Activated CD4-positive, alpha-beta memory T cell treated with anti-CD3 and anti-CD28 coated beads, Interleukin-2, amount 10 ng/mL, durations not matched to agents 7 days and 5 days (primary cell): Measurements from ENCODE around the gene GFPT2. TPM values are rescaled to one million over a fixed set of nuclear protein-coding genes. Genes with fewer than 3 reads are reported as not detected.
"Not testable (repeated sequence)": the region's sequence is repeated elsewhere in the genome, so short reads cannot be mapped to it uniquely, and the experiment has no call there.

Experiments
- CTCF ChIA-PET: fragments of 350-600 bp; sonication (Branson Sonifier 250); formaldehyde crosslinking; loops from one replicate; lab custom pipeline; 2021; ENCODE audit warnings: antibody characterized with exemption, inconsistent platforms; lab: Charles Lee
- POLR2A ChIA-PET: fragments of 350-600 bp; sonication (Branson Sonifier 250); formaldehyde crosslinking; loops from one replicate; lab custom pipeline; 2021; ENCODE audit warnings: antibody characterized with exemption; lab: Charles Lee
- DNase-seq: peaks from one replicate; pipeline ENCODE4 v3.0.0-alpha.2; 2020
- H3K27ac Mint-ChIP-seq: one replicate; pipeline ENCODE4 v1.8.0; 2021; ENCODE audit warnings: mild to moderate bottlenecking, mixed read lengths
- H3K27me3 Mint-ChIP-seq: one replicate; pipeline ENCODE4 v1.8.0; 2021; ENCODE audit warnings: mixed read lengths
- H3K36me3 Mint-ChIP-seq: one replicate; pipeline ENCODE4 v1.8.0; 2021; ENCODE audit warnings: low read depth, mixed read lengths
- H3K4me1 Mint-ChIP-seq: one replicate; pipeline ENCODE4 v1.8.0; 2021; ENCODE audit warnings: mixed read lengths
- H3K4me3 Mint-ChIP-seq: one replicate; pipeline ENCODE4 v1.8.0; 2021; ENCODE audit warnings: mild to moderate bottlenecking, mixed read lengths
- H3K9me3 Mint-ChIP-seq: one replicate; pipeline ENCODE4 v1.8.0; 2021; ENCODE audit warnings: mixed read lengths
- total RNA-seq, 2 experiments: library from RNA; stranded (reverse); gene quantifications; one replicate each; pipeline ENCODE4 v1.2.3, GENCODE V29; 2021

Gene GFPT2
- total RNA-seq, 2 experiments from 2014 or later: not detected

DNA sequence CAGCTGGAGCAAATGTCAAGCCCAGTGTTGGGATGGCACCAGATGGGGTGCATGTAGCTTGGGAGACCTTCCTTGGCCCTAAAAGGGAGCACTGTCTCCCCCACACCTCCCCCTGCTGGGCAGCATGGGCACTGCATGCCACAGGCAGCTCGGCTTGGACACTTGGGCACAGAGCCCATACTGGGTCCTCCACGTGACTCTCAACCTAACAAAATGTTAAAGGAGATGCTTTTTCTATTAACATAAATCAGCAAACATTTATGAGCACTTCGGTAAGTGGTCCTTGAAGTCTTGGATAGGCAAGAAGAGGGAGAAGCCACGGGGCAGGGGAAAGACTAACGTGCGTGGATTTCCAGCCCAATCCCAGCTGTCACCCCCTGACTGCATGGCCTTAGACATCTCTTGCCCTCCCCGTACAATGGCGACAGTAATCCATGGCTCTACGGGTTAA is 37.3 kb downstream of the GFPT2 start:
- CTCF ChIA-PET: interaction anchor here (0.9 to 4.3 kb wide), 14 partner anchors 12 to 193 kb away, joined by 3 to 53 read pairs (median 5); partner anchors contain the start of gene RASGEF1C
- Mint-ChIP-seq H3K27me3 (peaks cover 3% of the 10 kb centered on the region), H3K4me1 (peaks cover 9% of the 10 kb centered on the region)

DNA sequence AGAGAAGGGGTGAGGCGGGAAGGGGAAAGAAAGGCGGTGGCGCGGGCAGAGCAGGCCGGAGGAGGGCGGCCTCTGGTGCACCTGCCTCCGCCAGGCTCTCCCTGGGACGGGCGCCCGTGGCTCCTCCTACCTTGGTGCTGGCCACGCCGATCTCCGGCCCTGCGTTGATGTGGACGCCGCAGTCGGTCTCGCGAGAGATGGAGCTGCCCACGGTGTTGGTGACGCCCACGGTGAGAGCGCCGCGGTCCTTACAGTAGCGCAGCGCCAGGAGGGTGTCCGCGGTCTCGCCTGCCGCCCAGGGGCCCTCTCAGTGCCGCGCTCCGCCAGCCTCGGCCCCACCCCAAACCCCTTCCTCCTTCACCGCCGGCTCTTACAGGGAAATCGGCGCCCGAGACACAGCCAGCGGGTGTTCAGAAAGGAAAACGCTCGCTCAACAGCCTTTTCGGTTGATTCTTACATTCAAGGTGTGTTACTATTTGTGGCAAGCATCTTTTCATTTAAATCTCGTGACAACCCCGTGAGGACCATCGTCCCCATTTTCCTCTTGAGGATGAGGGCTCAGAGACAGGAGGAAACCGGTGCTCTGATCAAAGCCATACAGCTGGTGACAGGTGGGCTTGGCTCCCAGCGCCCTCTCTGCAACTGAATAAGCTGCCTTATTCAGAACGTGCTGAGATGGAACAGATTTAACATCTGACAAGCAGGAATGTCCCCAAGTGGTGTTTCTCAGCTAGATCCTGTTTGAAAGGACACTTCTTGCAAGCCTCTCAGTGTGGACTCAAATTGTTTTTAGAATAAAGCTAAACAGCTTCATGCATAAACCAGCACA is 39.2 kb downstream of the GFPT2 start:
- peak; percentile 86 for DNase-seq
- H3K4me1 Mint-ChIP-seq: peaks cover 9% of the 10 kb centered on the region
- no peaks in the 10 kb centered on the region for H3K9me3 Mint-ChIP-seq
- H3K27me3 Mint-ChIP-seq: no peaks in the 10 kb centered on the region
- H3K4me3 Mint-ChIP-seq: peak overlapping the region; percentile 68
- ChIA-PET POLR2A (interaction anchor here (0.9 to 1.2 kb wide), 2 partner anchors 20 to 23 kb away, joined by 3 to 7 read pairs; no protein-coding TSS in a partner anchor), CTCF (interaction anchor here (0.7 to 4.3 kb wide), 7 partner anchors 10 to 166 kb away, joined by 3 to 53 read pairs (median 4); no protein-coding TSS in a partner anchor)
- H3K27ac Mint-ChIP-seq: peak overlapping the region; percentile 68
- no peaks in the 10 kb centered on the region for H3K36me3 Mint-ChIP-seq

More for the DNA sequence above, 37.3 kb downstream of the GFPT2 start:
- Mint-ChIP-seq H3K9me3 (no peaks in the 10 kb centered on the region), H3K36me3 (no peaks in the 10 kb centered on the region), H3K27ac (no peak overlapping the region), H3K4me3 (no peak overlapping the region)
- DNase-seq: peak; percentile 71
- POLR2A ChIA-PET: interaction anchor here (0.9 to 1.4 kb wide), 2 partner anchors 20 to 21 kb away, joined by 3 to 4 read pairs; no protein-coding TSS in a partner anchor

DNA sequence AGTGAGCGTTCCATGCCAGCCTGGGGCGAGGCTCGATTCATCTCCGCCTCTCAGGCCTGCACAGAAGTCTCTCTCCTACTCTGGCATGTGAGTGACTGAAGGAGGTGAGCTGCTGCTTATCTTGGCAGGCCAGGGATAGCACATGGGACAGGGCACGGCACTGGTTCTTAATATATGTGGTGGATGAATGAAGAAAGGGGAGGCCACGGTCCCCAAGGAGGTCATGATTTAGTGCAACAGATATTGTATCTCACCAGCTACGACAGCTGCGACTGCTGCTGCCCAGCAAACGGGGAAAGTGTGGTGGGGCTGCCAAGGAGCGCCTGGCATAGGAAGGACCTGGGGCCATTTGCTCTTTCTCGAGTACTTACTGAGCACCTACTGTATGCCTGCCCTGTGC is 41.9 kb downstream of the GFPT2 start:
- CTCF ChIA-PET: no interaction called here
- Mint-ChIP-seq H3K4me3 (no peak overlapping the region), H3K4me1 (peaks cover 9% of the 10 kb centered on the region), H3K36me3 (no peaks in the 10 kb centered on the region), H3K27ac (no peak overlapping the region), H3K27me3 (no peaks in the 10 kb centered on the region), H3K9me3 (no peaks in the 10 kb centered on the region)
- DNase-seq: no peak
- POLR2A ChIA-PET: no interaction called here

DNA sequence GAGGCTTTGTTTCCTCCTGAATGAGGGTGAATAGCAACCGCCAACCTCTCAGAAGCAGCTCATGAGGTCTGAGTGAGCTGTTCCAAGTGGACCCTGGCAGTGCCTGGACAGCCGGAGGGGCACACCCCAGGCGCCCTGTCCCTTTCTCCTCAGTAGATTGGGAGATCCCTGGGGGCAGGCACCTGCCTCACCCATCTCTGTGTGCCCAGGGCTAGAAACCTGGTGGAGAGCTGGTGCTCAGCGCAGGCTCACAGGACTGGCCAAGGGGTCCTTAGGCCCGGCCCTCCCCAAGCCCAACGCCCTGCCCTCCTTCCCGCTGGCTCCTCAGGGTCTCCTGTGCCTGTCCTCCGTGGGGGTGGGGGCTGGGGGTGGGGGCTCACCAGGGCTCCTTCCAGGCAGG is 46.3 kb downstream of the GFPT2 start:
- Mint-ChIP-seq H3K27me3 (no peaks in the 10 kb centered on the region), H3K27ac (no peak overlapping the region), H3K9me3 (no peaks in the 10 kb centered on the region), H3K4me3 (no peak overlapping the region), H3K4me1 (no peaks in the 10 kb centered on the region), H3K36me3 (no peaks in the 10 kb centered on the region)
- ChIA-PET POLR2A (no interaction called here), CTCF (interaction anchor here (1.6 kb wide), 1 partner anchor 22 kb away, joined by 3 read pairs; no protein-coding TSS in a partner anchor)
- DNase-seq: no peak

DNA sequence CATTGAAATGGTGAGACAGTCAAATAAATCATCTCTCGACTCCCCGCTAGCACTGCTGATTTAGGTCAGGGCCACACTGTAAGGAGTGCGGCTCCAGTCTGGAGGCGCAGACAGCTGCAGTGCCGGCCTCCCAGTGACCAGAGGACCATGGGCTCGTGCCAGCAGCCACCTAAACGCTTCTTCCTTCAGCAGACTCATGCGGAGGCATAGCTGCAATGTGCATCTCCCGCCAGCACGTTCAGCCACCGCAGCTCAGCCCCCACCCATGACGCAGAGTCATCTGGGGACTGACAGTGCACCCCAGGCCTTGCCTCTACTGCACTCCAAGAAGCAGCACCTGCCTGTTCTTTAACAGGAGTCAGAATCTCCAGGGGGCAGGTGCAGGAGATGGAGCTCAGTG is 47.7 kb downstream of the GFPT2 start:
- ChIA-PET POLR2A (no interaction called here), CTCF (no interaction called here)
- Mint-ChIP-seq H3K27me3 (peaks cover 3% of the 10 kb centered on the region), H3K4me1 (no peaks in the 10 kb centered on the region), H3K27ac (no peak overlapping the region), H3K4me3 (no peak overlapping the region), H3K36me3 (no peaks in the 10 kb centered on the region), H3K9me3 (no peaks in the 10 kb centered on the region)
- no peak for DNase-seq

DNA sequence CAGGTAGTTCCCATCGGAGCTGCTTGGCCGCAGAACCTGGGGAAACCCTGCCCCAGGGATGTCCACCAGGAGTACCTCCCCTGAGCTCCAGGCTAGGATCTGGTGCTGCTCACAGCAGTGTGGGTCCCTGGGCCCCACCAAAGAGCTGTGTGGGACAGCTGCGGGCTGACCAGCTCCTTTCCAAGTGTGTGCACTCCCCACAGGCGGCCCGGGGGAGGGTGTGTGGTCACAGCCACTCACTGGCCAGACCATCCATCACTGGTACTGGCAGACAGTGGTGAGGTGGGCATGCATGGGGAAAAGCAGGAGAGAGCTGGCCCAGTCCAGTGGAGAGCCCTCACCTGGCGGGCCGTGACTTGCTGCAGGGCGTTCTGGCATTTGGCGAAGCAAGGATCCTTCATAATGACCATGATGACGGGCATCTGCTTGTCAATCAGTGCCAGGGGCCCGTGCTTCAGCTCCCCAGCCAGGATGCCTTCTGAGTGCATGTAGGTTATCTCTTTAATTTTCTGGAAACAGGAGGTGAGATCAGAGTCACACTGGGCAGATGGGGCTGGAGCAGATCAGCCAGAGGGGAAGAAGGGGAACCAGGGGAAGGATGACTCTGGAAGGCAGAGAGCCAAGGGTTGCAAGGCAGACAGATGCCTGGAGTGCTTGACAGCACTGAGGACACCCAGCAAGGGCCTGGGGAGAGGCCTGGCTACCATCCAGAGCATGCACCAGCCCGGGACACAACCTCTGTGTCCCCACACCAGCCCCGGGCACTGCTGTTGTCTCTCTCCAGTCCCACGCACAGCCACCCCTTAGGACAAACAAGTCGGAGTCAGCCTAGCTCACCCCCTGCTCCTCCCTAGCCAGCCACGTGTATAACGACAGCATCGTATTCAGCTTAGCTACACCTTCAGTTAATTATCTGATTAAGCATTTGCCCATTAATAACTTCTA is 48.4 kb downstream of the GFPT2 start:
- Mint-ChIP-seq H3K27me3 (peaks cover 3% of the 10 kb centered on the region), H3K9me3 (no peaks in the 10 kb centered on the region), H3K36me3 (no peaks in the 10 kb centered on the region), H3K4me1 (no peaks in the 10 kb centered on the region), H3K4me3 (no peak overlapping the region), H3K27ac (no peak overlapping the region)
- ChIA-PET POLR2A (interaction anchor here (0.9 kb wide), 1 partner anchor 190 kb away, joined by 3 read pairs; no protein-coding TSS in a partner anchor), CTCF (interaction anchor here (0.6 to 1.4 kb wide), 4 partner anchors 11 to 60 kb away, joined by 3 to 4 read pairs (median 4); no protein-coding TSS in a partner anchor)
- DNase-seq: no peak

DNA sequence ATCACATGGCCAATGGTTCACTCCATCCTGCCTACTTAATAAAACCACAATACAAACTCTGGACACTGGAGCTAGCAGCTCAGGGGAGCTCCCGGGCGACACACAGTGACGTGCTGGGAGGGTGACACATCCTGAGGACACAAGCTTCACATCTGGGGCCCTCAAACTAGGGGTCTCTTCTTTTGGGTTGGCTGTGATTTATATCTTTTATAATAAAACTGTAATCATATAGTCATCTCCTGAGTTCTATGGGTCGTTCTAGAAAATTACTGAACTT is 49.2 kb downstream of the GFPT2 start:
- Mint-ChIP-seq H3K36me3 (no peaks in the 10 kb centered on the region), H3K4me3 (no peak overlapping the region), H3K9me3 (no peaks in the 10 kb centered on the region), H3K4me1 (no peaks in the 10 kb centered on the region), H3K27me3 (peaks cover 3% of the 10 kb centered on the region), H3K27ac (no peak overlapping the region)
- ChIA-PET CTCF (interaction anchor here (1.0 to 1.4 kb wide), 3 partner anchors 12 to 25 kb away, joined by 3 to 4 read pairs (median 4); no protein-coding TSS in a partner anchor), POLR2A (no interaction called here)
- no peak for DNase-seq

DNA sequence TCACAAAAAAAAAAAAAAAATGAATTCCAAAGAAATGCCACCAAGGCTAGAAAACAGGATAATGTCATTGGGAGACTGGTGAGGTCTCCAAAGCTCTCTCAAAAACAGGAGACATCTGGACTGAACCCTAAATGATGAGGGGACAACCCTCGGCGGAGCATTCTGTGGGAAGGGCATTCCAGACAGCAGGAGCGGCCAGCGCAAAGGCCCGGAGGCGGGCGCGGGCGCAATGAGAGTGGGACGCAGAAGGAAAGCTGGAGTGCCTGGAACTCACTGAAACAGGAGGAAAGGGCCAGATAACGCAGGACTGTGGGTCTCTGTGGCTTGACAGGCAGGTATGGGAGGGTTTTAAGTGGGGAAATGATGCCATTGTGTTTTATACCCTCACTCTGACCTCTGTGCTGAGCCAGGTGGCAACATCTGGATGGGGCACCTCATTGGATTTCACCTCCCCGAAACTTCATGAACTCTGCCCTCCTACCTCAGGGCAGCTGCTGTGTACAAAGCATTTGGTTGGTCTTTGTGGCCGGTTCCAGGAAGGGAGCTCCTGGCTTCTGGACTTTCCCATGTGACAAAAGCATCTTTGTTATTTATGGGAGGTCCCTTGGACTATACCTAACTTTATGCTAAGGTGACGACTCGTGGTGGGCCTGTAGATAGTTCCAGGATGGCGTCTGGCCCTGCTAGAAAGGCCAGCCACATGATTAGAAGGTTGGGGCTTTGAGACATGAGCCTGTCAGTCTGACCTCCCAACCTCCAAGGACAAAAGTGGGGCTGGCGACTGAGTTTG is 49.7 kb downstream of the GFPT2 start:
- Mint-ChIP-seq H3K36me3 (no peaks in the 10 kb centered on the region), H3K4me1 (no peaks in the 10 kb centered on the region), H3K4me3 (no peak overlapping the region), H3K27ac (no peak overlapping the region), H3K27me3 (peaks cover 3% of the 10 kb centered on the region), H3K9me3 (no peaks in the 10 kb centered on the region)
- no peak for DNase-seq
- POLR2A ChIA-PET: no interaction called here
- CTCF ChIA-PET: interaction anchor here (1.0 to 2.1 kb wide), 3 partner anchors 12 to 25 kb away, joined by 4 to 7 read pairs (median 4); no protein-coding TSS in a partner anchor

DNA sequence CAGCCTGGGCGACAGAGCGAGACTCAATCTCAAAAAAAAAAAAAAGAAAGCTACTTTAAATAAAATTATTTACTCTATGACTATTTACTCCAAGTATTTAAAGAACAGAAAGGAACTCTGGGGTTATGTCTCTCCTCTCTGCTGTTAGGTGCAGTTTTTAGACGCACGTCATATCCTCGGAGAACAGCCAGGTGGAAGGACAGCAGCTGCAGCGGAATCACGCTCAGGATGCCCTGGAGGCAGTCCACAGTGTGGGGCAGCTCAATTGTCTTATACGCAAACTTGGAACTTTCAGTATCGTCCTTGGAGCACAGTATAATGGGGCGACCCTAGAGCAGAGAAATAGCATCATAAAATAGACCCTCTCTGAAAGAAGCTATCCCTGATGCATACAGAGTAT is 50.9 kb downstream of the GFPT2 start:
- Mint-ChIP-seq H3K4me1 (no peaks in the 10 kb centered on the region), H3K36me3 (no peaks in the 10 kb centered on the region), H3K9me3 (no peaks in the 10 kb centered on the region), H3K27ac (no peak overlapping the region), H3K4me3 (no peak overlapping the region), H3K27me3 (peaks cover 3% of the 10 kb centered on the region)
- CTCF ChIA-PET: interaction anchor here (2.1 kb wide), 2 partner anchors 13 to 26 kb away, joined by 7 read pairs; no protein-coding TSS in a partner anchor
- POLR2A ChIA-PET: no interaction called here
- DNase-seq: no peak

DNA sequence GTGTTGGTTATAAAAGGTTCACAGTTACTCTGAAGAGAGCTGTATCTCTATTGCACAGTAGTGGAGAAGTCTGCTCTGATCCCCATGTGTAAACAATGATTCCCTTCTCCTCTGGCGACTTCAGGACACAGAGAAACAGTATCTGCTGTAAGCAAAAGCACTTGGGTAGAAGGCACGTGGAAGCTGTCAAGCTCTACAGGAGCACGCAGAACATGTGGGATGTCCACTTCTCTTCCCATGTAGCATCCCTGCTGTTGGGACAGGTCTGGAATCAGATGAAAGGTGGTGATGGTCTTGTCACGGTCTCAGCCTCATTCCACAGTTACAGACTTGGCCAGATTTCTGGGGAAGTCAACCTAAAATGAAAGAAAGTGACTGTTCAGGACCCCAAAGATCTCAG is 51.9 kb downstream of the GFPT2 start:
- Mint-ChIP-seq H3K27ac (no peak overlapping the region), H3K4me3 (no peak overlapping the region), H3K36me3 (no peaks in the 10 kb centered on the region), H3K4me1 (no peaks in the 10 kb centered on the region), H3K9me3 (no peaks in the 10 kb centered on the region), H3K27me3 (peaks cover 3% of the 10 kb centered on the region)
- ChIA-PET POLR2A (no interaction called here), CTCF (interaction anchor here (2.1 kb wide), 2 partner anchors 14 to 27 kb away, joined by 7 read pairs; no protein-coding TSS in a partner anchor)
- no peak for DNase-seq

DNA sequence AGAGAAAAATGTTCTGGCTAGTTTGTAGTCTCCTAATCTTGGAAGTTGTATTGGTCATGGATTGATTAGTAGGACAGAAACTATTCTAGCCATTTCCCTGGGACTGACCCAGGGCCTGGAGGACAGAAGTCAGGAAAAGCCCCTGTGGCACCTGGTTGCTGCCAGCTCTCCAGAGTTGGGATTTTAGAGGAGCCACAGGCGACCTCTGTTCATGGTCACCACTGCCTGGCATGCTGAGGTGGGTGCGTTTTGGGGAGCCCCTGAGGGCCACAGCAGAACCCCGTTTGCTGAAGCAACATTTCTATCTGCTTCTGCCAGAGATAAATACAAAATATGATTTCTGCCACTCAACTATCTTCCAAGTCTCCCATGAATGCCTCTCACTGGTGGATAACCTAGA is 53.6 kb downstream of the GFPT2 start:
- no peak overlapping the region for H3K4me3 Mint-ChIP-seq
- CTCF ChIA-PET: interaction anchor here (1.4 kb wide), 1 partner anchor 17 kb away, joined by 9 read pairs; no protein-coding TSS in a partner anchor

DNA sequence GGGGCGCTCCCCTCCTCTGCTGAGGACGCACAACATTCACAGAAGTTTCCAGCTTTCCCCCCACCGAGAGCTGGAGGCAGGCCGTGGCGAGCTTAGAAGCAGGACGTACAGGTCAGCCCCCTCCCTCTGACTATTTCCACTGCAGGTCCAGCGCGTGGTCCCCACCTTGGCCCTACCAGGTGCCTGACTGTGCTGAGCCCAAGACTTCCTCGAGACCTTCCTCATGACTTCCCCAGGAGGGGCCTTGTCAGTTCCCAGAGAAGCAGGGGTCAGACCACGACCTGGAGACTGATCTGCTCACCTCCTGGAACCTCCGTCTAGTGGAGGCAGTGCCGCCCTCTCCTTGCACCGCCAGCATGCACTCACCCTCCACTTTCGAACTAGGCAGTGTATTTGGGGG is 54.1 kb downstream of the GFPT2 start:
- H3K36me3 Mint-ChIP-seq, H3K27ac Mint-ChIP-seq, H3K9me3 Mint-ChIP-seq, H3K4me1 Mint-ChIP-seq, H3K27me3 Mint-ChIP-seq, H3K4me3 Mint-ChIP-seq, POLR2A ChIA-PET, DNase-seq, CTCF ChIA-PET: not testable (repeated sequence)

More for the DNA sequence above, 53.6 kb downstream of the GFPT2 start:
- POLR2A ChIA-PET: no interaction called here
- DNase-seq: no peak
- no peaks in the 10 kb centered on the region for H3K36me3 Mint-ChIP-seq
- H3K4me1 Mint-ChIP-seq: no peaks in the 10 kb centered on the region
- no peaks in the 10 kb centered on the region for H3K9me3 Mint-ChIP-seq
- H3K27ac Mint-ChIP-seq: no peak overlapping the region
- peaks cover 3% of the 10 kb centered on the region for H3K27me3 Mint-ChIP-seq
